Loucy (cell line): ENCODE measurements around the gene ZNF205.

Experiments
- H2AFZ ChIP-seq: fragments of 200-600 bp; sonication (generic); 2 replicates; pipeline ENCODE4 v1.6.0; 2016; ENCODE audit warnings: antibody characterized with exemption, mild to moderate bottlenecking, low read length, moderate library complexity
- H3F3A ChIP-seq: fragments of 200-600 bp; 2 replicates; pipeline ENCODE4 v1.6.0; 2016; ENCODE audit warnings: antibody characterized with exemption, low read depth, mild to moderate bottlenecking
- H3K27me3 ChIP-seq: fragments of 200-600 bp; sonication (generic); 2 replicates; pipeline ENCODE4 v1.6.1; 2014; ENCODE audit warnings: low read length, mild to moderate bottlenecking; ENCODE audit not compliant: insufficient read depth, poor library complexity, severe bottlenecking
- H3K36me3 ChIP-seq: fragments of 200-600 bp; sonication (generic); 2 replicates; pipeline ENCODE4 v1.6.1; 2016; ENCODE audit warnings: low read length; ENCODE audit not compliant: insufficient read depth
- H3K4me1 ChIP-seq: fragments of 200-600 bp; sonication (generic); 2 replicates; pipeline ENCODE4 v1.5.1; 2014; ENCODE audit warnings: low read length, mild to moderate bottlenecking; ENCODE audit not compliant: insufficient read depth, poor library complexity, severe bottlenecking
- H3K4me2 ChIP-seq: fragments of 200-600 bp; sonication (generic); 2 replicates; pipeline ENCODE4 v1.6.0; 2014; ENCODE audit warnings: antibody characterized with exemption, low read length, low read depth, mild to moderate bottlenecking; ENCODE audit not compliant: poor library complexity, severe bottlenecking
- H3K4me3 ChIP-seq: fragments of 200-600 bp; sonication (generic); 2 replicates; pipeline ENCODE4 v1.5.1; 2014; ENCODE audit warnings: low read length, mild to moderate bottlenecking, mixed read lengths; ENCODE audit not compliant: poor library complexity, severe bottlenecking
- H3K79me2 ChIP-seq: fragments of 200-600 bp; sonication (generic); 2 replicates; pipeline ENCODE4 v1.6.1; 2014; ENCODE audit warnings: low read length; ENCODE audit not compliant: insufficient read depth
- H3K9ac ChIP-seq: fragments of 200-600 bp; sonication (generic); 2 replicates; pipeline ENCODE4 v1.6.0; 2014; ENCODE audit warnings: mild to moderate bottlenecking, low read depth, low read length, moderate library complexity; ENCODE audit not compliant: poor library complexity, severe bottlenecking
- H3K9me2 ChIP-seq: fragments of 200-600 bp; sonication (generic); replicated peaks from 2 replicates; pipeline ENCODE4 v1.6.1; 2016; ENCODE audit warnings: low read depth, low read length, mixed read lengths
- H3K9me3 ChIP-seq: fragments of 200-600 bp; sonication (generic); 2 replicates; pipeline ENCODE4 v1.6.1; 2014; ENCODE audit warnings: mild to moderate bottlenecking, antibody characterized with exemption, low read length, low read depth; ENCODE audit not compliant: insufficient read depth
- H4K20me1 ChIP-seq: fragments of 200-600 bp; sonication (generic); 2 replicates; pipeline ENCODE4 v1.6.0; 2014; ENCODE audit warnings: antibody characterized with exemption, low read length, mild to moderate bottlenecking; ENCODE audit not compliant: insufficient read depth, poor library complexity, severe bottlenecking
- CTCF ChIP-seq: fragments of 200-600 bp; sonication (generic); conservative IDR thresholded peaks from 2 replicates; pipeline ENCODE4 v1.5.1; 2014; ENCODE audit warnings: mild to moderate bottlenecking, antibody characterized with exemption, low read length
- EZH2phosphoT487 ChIP-seq: fragments of 200-600 bp; IDR thresholded peaks from 2 replicates; pipeline ENCODE4 v1.6.1; 2018; ENCODE audit warnings: antibody characterized with exemption, mild to moderate bottlenecking, moderate library complexity, borderline replicate concordance

The ZNF205 gene

GRCh38 chr16:3149193-3149530, 36.8 kb downstream of the ZNF205 start:
- H3K79me2 ChIP-seq = no peaks in the 10 kb centered on the region
- H3K9me2 ChIP-seq = no peaks in the 10 kb centered on the region
- H3K27me3 ChIP-seq = no peaks in the 10 kb centered on the region
- peak overlapping the region; percentile 86 for H3K4me3 ChIP-seq
- H3K4me1 ChIP-seq = peaks cover 6% of the 10 kb centered on the region
- H4K20me1 ChIP-seq = no peaks in the 10 kb centered on the region
- TF ChIP-seq CTCF (no peak), EZH2phosphoT487 (no peak)
- H3K4me2 ChIP-seq = peak overlapping the region; percentile 79
- no peaks in the 10 kb centered on the region for H3K36me3 ChIP-seq
- H3K9me3 ChIP-seq = no peaks in the 10 kb centered on the region
- peaks cover 10% of the 10 kb centered on the region for H3F3A ChIP-seq
- H3K9ac ChIP-seq = peak overlapping the region; percentile 91
- no peak overlapping the region for H2AFZ ChIP-seq

GRCh38 chr16:3149630-3150345, 37.4 kb downstream of the ZNF205 start:
- Histone ChIP-seq H3K36me3 (no peaks in the 10 kb centered on the region), H3K27me3 (no peaks in the 10 kb centered on the region), H3K9ac (peak overlapping the region; percentile 91), H3K79me2 (no peaks in the 10 kb centered on the region), H4K20me1 (no peaks in the 10 kb centered on the region), H3K4me2 (peak overlapping the region; percentile 79), H3F3A (peaks cover 10% of the 10 kb centered on the region), H3K9me3 (no peaks in the 10 kb centered on the region), H2AFZ (peak overlapping the region; percentile 87), H3K9me2 (no peaks in the 10 kb centered on the region), H3K4me3 (peak overlapping the region; percentile 86), H3K4me1 (peaks cover 6% of the 10 kb centered on the region)
- TF ChIP-seq EZH2phosphoT487 (no peak), CTCF (peak; percentile 44)

GRCh38 chr16:3150346-3151218, 38.2 kb downstream of the ZNF205 start:
- no peaks in the 10 kb centered on the region for H3K9me3 ChIP-seq
- H3K9ac ChIP-seq = peak overlapping the region; percentile 91
- H3F3A ChIP-seq = peaks cover 10% of the 10 kb centered on the region
- no peaks in the 10 kb centered on the region for H3K9me2 ChIP-seq
- no peaks in the 10 kb centered on the region for H4K20me1 ChIP-seq
- peak overlapping the region; percentile 87 for H2AFZ ChIP-seq
- H3K4me3 ChIP-seq = peak overlapping the region; percentile 86
- H3K27me3 ChIP-seq = no peaks in the 10 kb centered on the region
- no peaks in the 10 kb centered on the region for H3K36me3 ChIP-seq
- peaks cover 6% of the 10 kb centered on the region for H3K4me1 ChIP-seq
- TF ChIP-seq EZH2phosphoT487 (no peak), CTCF (no peak)
- H3K79me2 ChIP-seq = no peaks in the 10 kb centered on the region
- peak overlapping the region; percentile 79 for H3K4me2 ChIP-seq
